ENCODE measurements around the gene XPO6. TPM values are rescaled to one million over a fixed set of nuclear protein-coding genes. Genes with fewer than 3 reads are reported as not detected.

The XPO6 gene
- total RNA-seq, 1 donor from 2014 or later: 72.7 TPM

GRCh38 chr16:28205117-28205899 is 6.5 kb downstream of the XPO6 start:
- Histone ChIP-seq H3K27me3 (no peaks in the 10 kb centered on the region), H3K9me3 (no peaks in the 10 kb centered on the region), H3K27ac (no peak overlapping the region), H3K36me3 (peaks cover 0 to 9% of the 10 kb centered on the region in 2 donors), H3K4me1 (peaks cover 40% of the 10 kb centered on the region), H3K4me3 (no peak overlapping the region)
- DNase-seq (ENCODE audit: extremely low spot score in 2 of 2): no peak
- TF ChIP-seq, protein P1, sequence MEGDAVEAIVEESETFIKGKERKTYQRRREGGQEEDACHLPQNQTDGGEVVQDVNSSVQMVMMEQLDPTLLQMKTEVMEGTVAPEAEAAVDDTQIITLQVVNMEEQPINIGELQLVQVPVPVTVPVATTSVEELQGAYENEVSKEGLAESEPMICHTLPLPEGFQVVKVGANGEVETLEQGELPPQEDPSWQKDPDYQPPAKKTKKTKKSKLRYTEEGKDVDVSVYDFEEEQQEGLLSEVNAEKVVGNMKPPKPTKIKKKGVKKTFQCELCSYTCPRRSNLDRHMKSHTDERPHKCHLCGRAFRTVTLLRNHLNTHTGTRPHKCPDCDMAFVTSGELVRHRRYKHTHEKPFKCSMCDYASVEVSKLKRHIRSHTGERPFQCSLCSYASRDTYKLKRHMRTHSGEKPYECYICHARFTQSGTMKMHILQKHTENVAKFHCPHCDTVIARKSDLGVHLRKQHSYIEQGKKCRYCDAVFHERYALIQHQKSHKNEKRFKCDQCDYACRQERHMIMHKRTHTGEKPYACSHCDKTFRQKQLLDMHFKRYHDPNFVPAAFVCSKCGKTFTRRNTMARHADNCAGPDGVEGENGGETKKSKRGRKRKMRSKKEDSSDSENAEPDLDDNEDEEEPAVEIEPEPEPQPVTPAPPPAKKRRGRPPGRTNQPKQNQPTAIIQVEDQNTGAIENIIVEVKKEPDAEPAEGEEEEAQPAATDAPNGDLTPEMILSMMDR (IDR thresholded peaks at IDR 0.05): no peak
- no peak for TF ChIP-seq POLR2A (IDR thresholded peaks at IDR 0.05)
- TF ChIP-seq POLR2AphosphoS5 (IDR thresholded peaks at IDR 0.05; ENCODE audit: insufficient read depth in 1 of 2, low read depth in 1 of 2): no peak
- intact Hi-C loops (cut with DNase I): no loop called here

- Histone ChIP-seq H3K27ac (no peak overlapping the region), H3K4me3 (no peak overlapping the region), H3K4me1 (peaks cover 34% of the 10 kb centered on the region), H3K36me3 (peaks cover 0 to 9% of the 10 kb centered on the region in 2 donors), H3K9me3 (no peaks in the 10 kb centered on the region), H3K27me3 (no peaks in the 10 kb centered on the region)
- TF ChIP-seq, protein P1 (IDR thresholded peaks at IDR 0.05): no peak
- TF ChIP-seq POLR2A (IDR thresholded peaks at IDR 0.05): no peak
- TF ChIP-seq POLR2AphosphoS5 (IDR thresholded peaks at IDR 0.05; ENCODE audit: insufficient read depth in 1 of 2, low read depth in 1 of 2): no peak
- intact Hi-C loops (cut with DNase I): no loop called here
- DNase-seq (ENCODE audit: extremely low spot score in 2 of 2): no peak
Observed at GRCh38 chr16:28204622-28205021, 7.1 kb downstream of the XPO6 start.

DNA sequence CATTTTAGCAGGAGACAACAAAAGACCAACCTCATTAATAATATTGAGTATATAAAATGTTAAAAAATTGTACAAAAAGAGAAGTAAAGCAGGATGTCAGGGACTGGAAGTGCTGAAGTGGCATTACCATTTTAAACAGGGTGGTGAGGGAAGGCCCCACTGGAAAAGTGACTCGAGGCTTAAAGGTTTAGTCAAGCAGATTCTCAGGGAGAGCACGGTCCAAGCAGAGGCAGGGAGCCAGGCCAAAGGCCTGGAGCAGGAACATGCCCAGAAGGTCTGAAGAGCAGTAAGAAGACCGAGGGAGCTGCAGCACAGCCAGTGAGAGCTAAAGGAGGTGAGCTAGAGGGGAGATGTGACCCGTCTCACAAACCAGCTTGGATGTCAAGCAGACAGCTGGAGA is 7.6 kb downstream of the XPO6 start:
- Histone ChIP-seq H3K36me3 (peaks cover 0 to 9% of the 10 kb centered on the region in 2 donors), H3K4me1 (peaks cover 32% of the 10 kb centered on the region), H3K27ac (no peak overlapping the region), H3K27me3 (no peaks in the 10 kb centered on the region), H3K9me3 (no peaks in the 10 kb centered on the region), H3K4me3 (no peak overlapping the region)
- intact Hi-C loops (cut with DNase I): no loop called here
- TF ChIP-seq, protein P1 (IDR thresholded peaks at IDR 0.05): no peak
- TF ChIP-seq POLR2AphosphoS5 (IDR thresholded peaks at IDR 0.05; ENCODE audit: insufficient read depth in 1 of 2, low read depth in 1 of 2): no peak
- no peak for DNase-seq (ENCODE audit: extremely low spot score in 2 of 2)

DNA sequence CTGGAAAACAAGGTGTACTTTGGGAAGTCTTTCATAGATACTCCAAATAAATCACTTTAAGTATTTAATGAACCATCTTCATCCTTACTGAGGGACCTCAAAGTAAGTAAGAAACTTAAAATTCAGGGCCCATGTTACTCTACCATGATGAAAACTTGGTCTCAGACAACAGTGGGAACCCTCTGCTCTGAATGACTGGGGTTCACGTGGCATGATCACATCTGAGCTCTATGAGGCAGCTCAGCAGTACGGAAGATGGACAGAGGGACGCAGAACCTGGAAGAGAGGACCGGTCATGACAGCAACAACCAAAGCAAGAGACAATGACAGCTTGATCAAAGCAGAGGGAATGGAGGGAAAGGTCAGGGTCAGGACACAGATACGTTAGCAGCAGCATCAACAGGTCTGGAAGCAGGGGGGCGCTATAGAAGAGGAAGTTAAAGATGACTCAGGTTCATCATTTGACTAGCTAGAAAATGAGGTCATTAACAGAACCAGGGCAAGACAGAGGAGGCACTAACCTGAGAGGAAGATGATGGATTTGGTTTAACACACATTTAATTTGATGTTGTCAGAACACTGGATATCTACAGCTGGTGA is 9.5 kb downstream of the XPO6 start:
- no peak for DNase-seq (ENCODE audit: extremely low spot score in 2 of 2)
- peaks cover 0 to 9% of the 10 kb centered on the region in 2 donors for H3K36me3 ChIP-seq
- H3K27ac ChIP-seq: no peak overlapping the region
- H3K4me3 ChIP-seq: no peak overlapping the region
- TF ChIP-seq POLR2A (IDR thresholded peaks at IDR 0.05) (no peak), POLR2AphosphoS5 (IDR thresholded peaks at IDR 0.05; ENCODE audit: insufficient read depth in 1 of 2, low read depth in 1 of 2) (no peak)
- TF ChIP-seq, protein P1 (IDR thresholded peaks at IDR 0.05): no peak
- H3K27me3 ChIP-seq: no peaks in the 10 kb centered on the region
- no peaks in the 10 kb centered on the region for H3K9me3 ChIP-seq
- intact Hi-C loops (cut with DNase I): no loop called here
- H3K4me1 ChIP-seq: peaks cover 28% of the 10 kb centered on the region

DNA sequence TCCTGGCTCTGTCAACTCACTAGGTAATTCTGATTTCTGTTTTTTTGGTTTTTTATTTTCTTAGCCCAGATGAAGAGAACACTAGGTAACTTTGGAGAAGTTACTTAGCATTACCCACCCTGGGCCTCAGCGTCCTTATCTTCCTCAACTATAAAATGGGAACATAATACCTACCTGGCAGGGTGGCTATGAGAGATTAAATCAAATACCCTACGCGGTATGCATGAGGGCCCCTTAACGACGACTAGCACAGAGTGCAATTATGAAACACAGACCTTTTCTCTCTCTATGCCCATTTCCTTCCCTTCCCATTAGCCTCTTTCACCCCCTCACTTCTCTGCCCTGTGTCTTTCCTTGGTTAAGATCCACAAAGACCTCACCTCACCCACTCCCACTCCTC is 11.1 kb downstream of the XPO6 start:
- intact Hi-C loops (cut with DNase I): no loop called here
- H3K9me3 ChIP-seq: no peaks in the 10 kb centered on the region
- no peak for DNase-seq (ENCODE audit: extremely low spot score in 2 of 2)
- TF ChIP-seq POLR2AphosphoS5 (IDR thresholded peaks at IDR 0.05; ENCODE audit: insufficient read depth in 1 of 2, low read depth in 1 of 2) (no peak), POLR2A (IDR thresholded peaks at IDR 0.05) (no peak)
- TF ChIP-seq, protein P1 (IDR thresholded peaks at IDR 0.05): no peak
- peaks cover 33% of the 10 kb centered on the region for H3K4me1 ChIP-seq
- no peaks in the 10 kb centered on the region for H3K27me3 ChIP-seq
- no peak overlapping the region for H3K27ac ChIP-seq
- no peak overlapping the region for H3K4me3 ChIP-seq
- H3K36me3 ChIP-seq: peaks cover 0 to 9% of the 10 kb centered on the region in 2 donors
